Medulla oblongata (tissue), 1 donor: ENCODE measurements around the gene IYD.
"Not testable (repeated sequence)": the region's sequence is repeated elsewhere in the genome, so short reads cannot be mapped to it uniquely, and the experiment has no call there.

Experiments
- DNase-seq: peaks from one replicate; pipeline ENCODE4 v3.0.0-alpha.2; 2015; ENCODE audit errors: extremely low spot score

Gene IYD

GRCh38 chr6:150430815-150431214 lies 62.0 kb downstream of the IYD start:
- DNase-seq, result no peak

- DNase-seq, result no peak
These were observed 66.5 kb downstream of the IYD start for GRCh38 chr6:150435360-150435759.

GRCh38 chr6:150435832-150436231 lies 67.0 kb downstream of the IYD start:
- no peak for DNase-seq

- no peak for DNase-seq
These were observed 70.6 kb downstream of the IYD start for GRCh38 chr6:150439373-150439772.

GRCh38 chr6:150443621-150444020 lies 74.8 kb downstream of the IYD start:
- no peak for DNase-seq

- DNase-seq, result no peak
These were observed 75.5 kb downstream of the IYD start for GRCh38 chr6:150444308-150444707.

- DNase-seq, result no peak
These were observed 76.7 kb downstream of the IYD start for GRCh38 chr6:150445486-150445885.

GRCh38 chr6:150448221-150448620 lies 79.4 kb downstream of the IYD start:
- DNase-seq, result no peak

- not testable (repeated sequence) for DNase-seq
These were observed 80.2 kb downstream of the IYD start for GRCh38 chr6:150449055-150449454.

- no peak for DNase-seq
These were observed 82.1 kb downstream of the IYD start for GRCh38 chr6:150450918-150451317.

- no peak for DNase-seq
These were observed 83.1 kb downstream of the IYD start for GRCh38 chr6:150451807-150452427.

- DNase-seq, result no peak
These were observed 83.8 kb downstream of the IYD start for GRCh38 chr6:150452428-150453243.

GRCh38 chr6:150453357-150453756 lies 84.5 kb downstream of the IYD start:
- no peak for DNase-seq
